IMR-90 (cell line): ENCODE measurements around the gene CYTH1. TPM values are rescaled to one million over a fixed set of nuclear protein-coding genes. Genes with fewer than 3 reads are reported as not detected.

Experiments
- ATAC-seq: fragments of 200-7000 bp; cut with Tn5 transposase; 2 replicates; pipeline ENCODE4 v1.9.1; 2020; ENCODE audit warnings: low read depth, mild to moderate bottlenecking, moderate library complexity
- BruUV-seq: library from RNA; stranded (reverse); fragments of 400-500 nt; replicated peaks from 2 replicates; lab custom pipeline; 2021; lab: Mats Ljungman, UMichigan
- CTCF ChIA-PET: fragments of 300-600 bp; formaldehyde crosslinking; extraction: SDS; loops from one replicate; lab custom pipeline; 2021; ENCODE audit warnings: antibody characterized with exemption; lab: Yijun Ruan, JAX
- POLR2A ChIA-PET: fragments of 300-600 bp; sonication (Branson Sonifier 250); formaldehyde crosslinking; loops from one replicate; lab custom pipeline; 2022; ENCODE audit warnings: antibody characterized with exemption; ENCODE audit not compliant: unreplicated experiment; lab: Charles Lee
- DNase-seq: peaks from one replicate; pipeline ENCODE4 v3.0.0; 2013
- H2AFZ ChIP-seq: replicated peaks from 2 replicates; pipeline ENCODE3; 2013; ENCODE audit warnings: low read length, mild to moderate bottlenecking; ENCODE audit not compliant: poor library complexity
- H2AK5ac ChIP-seq: 2 replicates; pipeline ENCODE4 v1.6.1; 2013; ENCODE audit warnings: low read depth, low read length, inconsistent platforms
- H2AK9ac ChIP-seq: replicated peaks from 2 replicates; pipeline ENCODE3; 2013; ENCODE audit warnings: mild to moderate bottlenecking, low read depth, low read length, moderate library complexity; ENCODE audit not compliant: poor library complexity
- H2BK120ac ChIP-seq: 2 replicates; pipeline ENCODE4 v1.6.1; 2013; ENCODE audit warnings: low read depth, low read length, inconsistent platforms
- H2BK15ac ChIP-seq: 3 replicates; pipeline ENCODE4 v1.6.1; 2013; ENCODE audit warnings: low read depth, low read length, inconsistent platforms
- H2BK20ac ChIP-seq: 2 replicates; pipeline ENCODE4 v1.6.1; 2013; ENCODE audit warnings: low read depth, mild to moderate bottlenecking, inconsistent platforms, low read length, moderate library complexity
- H2BK5ac ChIP-seq: 2 replicates; pipeline ENCODE4 v1.6.1; 2013; ENCODE audit warnings: mild to moderate bottlenecking, low read depth, low read length, inconsistent platforms; ENCODE audit not compliant: poor library complexity, severe bottlenecking
- H3K14ac ChIP-seq: replicated peaks from 2 replicates; pipeline ENCODE4 v1.6.1; 2013; ENCODE audit warnings: low read depth, low read length, inconsistent platforms
- H3K18ac ChIP-seq: 2 replicates; pipeline ENCODE4 v1.6.1; 2013; ENCODE audit warnings: low read depth, low read length, control low read depth
- H3K23ac ChIP-seq: 2 replicates; pipeline ENCODE4 v1.6.1; 2013; ENCODE audit warnings: low read depth, low read length, inconsistent platforms
- H3K27ac ChIP-seq: 2 replicates; pipeline ENCODE4 v1.5.1; 2013; ENCODE audit warnings: mild to moderate bottlenecking, control low read depth, low read length; ENCODE audit not compliant: insufficient read depth
- H3K27me3 ChIP-seq: 2 replicates; pipeline ENCODE4 v1.6.1; 2013; ENCODE audit warnings: low read length; ENCODE audit not compliant: control insufficient read depth, insufficient read depth
- H3K36me3 ChIP-seq: 2 replicates; pipeline ENCODE4 v1.6.1; 2013; ENCODE audit warnings: low read length, mixed read lengths; ENCODE audit not compliant: control insufficient read depth, insufficient read depth
- H3K4ac ChIP-seq: 2 replicates; pipeline ENCODE4 v1.6.1; 2013; ENCODE audit warnings: low read depth, low read length, inconsistent platforms
- H3K4me1 ChIP-seq: 2 replicates; pipeline ENCODE4 v1.6.1; 2013; ENCODE audit warnings: low read length, mixed read lengths; ENCODE audit not compliant: control insufficient read depth, insufficient read depth
- H3K4me2 ChIP-seq: 2 replicates; pipeline ENCODE4 v1.6.1; 2013; ENCODE audit warnings: low read depth, mild to moderate bottlenecking, control low read depth, low read length, moderate library complexity
- H3K4me3 ChIP-seq: 2 replicates; pipeline ENCODE4 v1.5.1; 2013; ENCODE audit warnings: low read depth, mild to moderate bottlenecking, control low read depth, low read length, moderate library complexity; ENCODE audit not compliant: insufficient read depth
- H3K56ac ChIP-seq: 2 replicates; pipeline ENCODE4 v1.6.1; 2013; ENCODE audit warnings: low read length, inconsistent platforms; ENCODE audit not compliant: insufficient read depth; ENCODE audit errors: extremely low read depth
- H3K79me1 ChIP-seq, 2 experiments: 2 replicates each; pipeline ENCODE4 v1.6.1; 2013; ENCODE audit warnings: low read length in 2 of 2, inconsistent platforms in 1 of 2, low read depth in 1 of 2
- H3K9ac ChIP-seq: 2 replicates; pipeline ENCODE4 v1.6.1; 2013; ENCODE audit warnings: low read depth, low read length, control low read depth
- H3K9me1 ChIP-seq: 2 replicates; pipeline ENCODE4 v1.6.1; 2013; ENCODE audit warnings: low read length, inconsistent platforms; ENCODE audit not compliant: insufficient read depth
- H3K9me3 ChIP-seq: 2 replicates; pipeline ENCODE4 v1.6.1; 2013; ENCODE audit warnings: low read length; ENCODE audit not compliant: control insufficient read depth, insufficient read depth
- H4K20me1 ChIP-seq: 2 replicates; pipeline ENCODE4 v1.6.1; 2013; ENCODE audit warnings: low read length, inconsistent platforms; ENCODE audit not compliant: insufficient read depth
- H4K5ac ChIP-seq: 2 replicates; pipeline ENCODE4 v1.6.1; 2013; ENCODE audit warnings: mild to moderate bottlenecking, low read depth, low read length, control low read depth
- H4K8ac ChIP-seq, 2 experiments: 2 replicates each; pipeline ENCODE4 v1.6.1; 2013; ENCODE audit warnings: low read depth in 2 of 2, low read length in 2 of 2, control low read depth in 1 of 2, inconsistent platforms in 1 of 2
- H4K91ac ChIP-seq: 2 replicates; pipeline ENCODE4 v1.6.1; 2013; ENCODE audit warnings: low read depth, low read length, inconsistent platforms; ENCODE audit not compliant: insufficient read depth
- CHD1 ChIP-seq: IDR thresholded peaks from 2 replicates; pipeline ENCODE4 v1.6.1; 2012; ENCODE audit warnings: low read depth, low read length, improper control_type of control experiment
- CTCF ChIP-seq: conservative IDR thresholded peaks from 2 replicates; pipeline ENCODE4 v1.5.1; 2012; ENCODE audit warnings: mild to moderate bottlenecking, low read depth, low read length, improper control_type of control experiment
- ELK1 ChIP-seq: fragments of 150-350 bp; IDR thresholded peaks from 2 replicates; pipeline ENCODE4 v1.6.1; 2016; ENCODE audit warnings: low read depth, mild to moderate bottlenecking, low read length, moderate library complexity, borderline replicate concordance
- FOS ChIP-seq: fragments of 150-350 bp; IDR thresholded peaks from 2 replicates; pipeline ENCODE4 v1.6.1; 2016; ENCODE audit warnings: low read depth, low read length
- MAZ ChIP-seq: IDR thresholded peaks from 2 replicates; pipeline ENCODE4 v1.6.1; 2012; ENCODE audit warnings: low read depth, mild to moderate bottlenecking, low read length, improper control_type of control experiment, moderate library complexity, borderline replicate concordance
- MXI1 ChIP-seq: IDR thresholded peaks from 2 replicates; pipeline ENCODE4 v1.6.1; 2012; ENCODE audit warnings: low read depth, mild to moderate bottlenecking, low read length, moderate library complexity, borderline replicate concordance
- NFE2L2 ChIP-seq: fragments of 150-350 bp; IDR thresholded peaks from 2 replicates; pipeline ENCODE4 v1.6.1; 2016; ENCODE audit warnings: low read depth, mild to moderate bottlenecking, low read length
- POLR2A ChIP-seq: IDR thresholded peaks from 2 replicates; pipeline ENCODE4 v1.6.1; 2012; ENCODE audit warnings: mild to moderate bottlenecking, low read depth, low read length
- RAD21 ChIP-seq: IDR thresholded peaks from 2 replicates; pipeline ENCODE4 v1.6.1; 2012; ENCODE audit warnings: low read length, improper control_type of control experiment
- RCOR1 ChIP-seq: IDR thresholded peaks from 2 replicates; pipeline ENCODE4 v1.6.1; 2012; ENCODE audit warnings: mild to moderate bottlenecking, low read length, improper control_type of control experiment; ENCODE audit not compliant: insufficient replicate concordance
- SMC3 ChIP-seq: fragments of 150-350 bp; IDR thresholded peaks from 2 replicates; pipeline ENCODE4 v1.6.1; 2016; ENCODE audit warnings: low read depth, mild to moderate bottlenecking, antibody characterized with exemption, low read length, moderate library complexity
- USF2 ChIP-seq: fragments of 150-350 bp; IDR thresholded peaks from 2 replicates; pipeline ENCODE4 v1.6.1; 2017; ENCODE audit warnings: mild to moderate bottlenecking, antibody characterized with exemption, low read length, low read depth
- WGBS, 2 experiments: methylation state at CpG; one replicate each; pipeline versions ENCODE4 v1.1.5 to v1.1.7; 2013; ENCODE audit warnings: missing lambda C conversion rate in 2 of 2; ENCODE audit not compliant: insufficient read length in 1 of 2; ENCODE audit errors: extremely low coverage in 2 of 2; 5-methylcytosine and 5-hydroxymethylcytosine counted together
- dilution Hi-C: fragments of 300-500 bp; cut with HindIII; formaldehyde crosslinking; loops from one replicate; pipeline ENCODE4 v1.14.3; 2018; ENCODE audit warnings: low sequenced_read_pairs; ENCODE audit not compliant: unreplicated experiment
- in situ Hi-C: fragments of 300-500 bp; cut with MboI; formaldehyde crosslinking; loops from 3 replicates; pipeline ENCODE4 v1.14.3; 2019; ENCODE audit warnings: low sequenced_read_pairs, inconsistent platforms, mixed read lengths
- intact Hi-C: fragments of 100-400 bp; cut with micrococcal nuclease; formaldehyde crosslinking; loops from 2 replicates; pipeline ENCODE4 v1.10.0; 2022
- polyA plus RNA-seq, 3 experiments: library from polyadenylated mRNA; depleted of rRNA; stranded (reverse); fragments of >200 nt; gene quantifications; 2 replicates each; pipeline ENCODE4 v1.2.3, GENCODE V29; 2012; ENCODE audit warnings: low replicate concordance in 1 of 3
- total RNA-seq: library from RNA; depleted of rRNA; stranded (reverse); fragments of >200 nt; gene quantifications from 2 replicates; pipeline ENCODE4 v1.2.3, GENCODE V29; 2012

The CYTH1 gene
- total and polyA plus RNA-seq, 2 of the 4 experiments (the other 2 are of a cell fraction), result 7.9 to 12.4 TPM

- Histone ChIP-seq H3K79me1 (peaks cover 12 to 57% of the 10 kb centered on the region in 2 experiments), H3K18ac (no peak overlapping the region), H3K4ac (peak overlapping the region; percentile 19; the same call in 1 of the 2 replicates), H4K5ac (no peak overlapping the region), H3K9me3 (no peaks in the 10 kb centered on the region), H2BK120ac (no peak overlapping the region), H3K14ac (no peak overlapping the region), H3K23ac (no peak overlapping the region), H4K20me1 (peaks cover 28% of the 10 kb centered on the region), H2AK9ac (no peak overlapping the region), H3K9ac (no peak overlapping the region), H3K4me3 (no peak overlapping the region), H2BK20ac (no peak overlapping the region), H2BK5ac (no peak overlapping the region), H3K4me1 (peaks cover 2% of the 10 kb centered on the region; the same call in 1 of the 2 replicates), H4K91ac (no peak overlapping the region), H3K56ac (no peak overlapping the region), H3K9me1 (peaks cover 11% of the 10 kb centered on the region), H3K4me2 (no peak overlapping the region), H3K27ac (no peak overlapping the region), H2BK15ac (no peak overlapping the region), H3K27me3 (no peaks in the 10 kb centered on the region), H4K8ac (no peak overlapping the region), H2AK5ac (0 out of 2 replicates have a peak overlapping the region, but pooled peaks have one; percentile 3), H3K36me3 (peaks cover 73% of the 10 kb centered on the region), H2AFZ (peak overlapping the region; percentile 5)
- TF ChIP-seq POLR2A, result no peak
- TF ChIP-seq NFE2L2, result no peak
- no peak for TF ChIP-seq USF2
- TF ChIP-seq MAZ, result no peak
- no peak for TF ChIP-seq MXI1
- TF ChIP-seq CHD1, result no peak
- no peak for TF ChIP-seq FOS
- 0 out of 2 replicates have a peak, but pooled peaks have one; percentile 9 for TF ChIP-seq SMC3
- TF ChIP-seq RAD21, result peak; percentile 16; the same call in 1 of the 2 replicates
- TF ChIP-seq ELK1, result no peak
- TF ChIP-seq CTCF, result peak; percentile 27; the same call in 1 of the 2 replicates
- no peak for TF ChIP-seq RCOR1
- WGBS, 2 experiments, result 95% methylated on average over 11 of the region's 33 CpGs; no CpG with 5 or more reads in 1 of the 2 experiments
- POLR2A ChIA-PET, result interaction anchor here (0.6 kb wide), 1 partner anchor 14 kb away, joined by 6 read pairs; no protein-coding TSS in a partner anchor
- in situ Hi-C loops (no loop called here), dilution Hi-C loops (no loop called here), intact Hi-C loops (loop anchor here (1.0 kb wide), 1 partner anchor 302 kb away; no protein-coding TSS in a partner anchor)
- CTCF ChIA-PET, result interaction anchor here (0.7 to 0.9 kb wide), 4 partner anchors 9 to 302 kb away, joined by 3 to 4 read pairs (median 3); no protein-coding TSS in a partner anchor
- BruUV-seq, result no TSS peak
- DNase-seq (peak; percentile 13), ATAC-seq (peak; percentile 50; the same call in 1 of the 2 replicates)
Measured at GRCh38 chr17:78798695-78799559, 16.9 kb upstream of the CYTH1 start.
